B cell (primary cell): ENCODE data around the gene ZDHHC1. TPM values are rescaled to one million over a fixed set of nuclear protein-coding genes. Genes with fewer than 3 reads are reported as not detected.
A peak's percentile ranks its signal among the peaks of the same experiment; 100 is the strongest.

Source experiments
- ATAC-seq: fragments of 200-7000 bp; cut with Tn5 transposase; one replicate; pipeline ENCODE4 v1.10.0; 2021; ENCODE audit warnings: low read depth, mild to moderate bottlenecking, moderate number of reproducible peaks, moderate library complexity
- CTCF ChIA-PET: fragments of 350-600 bp; sonication (Branson Sonifier 250); formaldehyde crosslinking; loops from one replicate; lab custom pipeline; 2021; ENCODE audit warnings: antibody characterized with exemption, inconsistent platforms; lab: Charles Lee
- POLR2A ChIA-PET: fragments of 350-600 bp; sonication (Branson Sonifier 250); formaldehyde crosslinking; loops from one replicate; lab custom pipeline; 2021; ENCODE audit warnings: antibody characterized with exemption; lab: Charles Lee
- DNase-seq: peaks from one replicate; pipeline ENCODE4 v3.0.0; 2013
- H2AFZ ChIP-seq: 2 replicates; pipeline ENCODE4 v1.6.1; 2012; ENCODE audit warnings: mild to moderate bottlenecking, low read depth, low read length; ENCODE audit not compliant: insufficient read depth, poor library complexity, severe bottlenecking
- H3K27ac ChIP-seq, 2 donors: 1 replicate in 1 of 2; 2 replicates in 1 of 2; pipeline ENCODE4 v1.5.1; 2012 to 2013; ENCODE audit warnings: low read length in 2 of 2, mild to moderate bottlenecking in 2 of 2, moderate library complexity in 1 of 2
- H3K27me3 ChIP-seq, 4 experiments: fragments of 200-600 bp in 1 of 4; sonication (generic) in 1 of 4; replicated peaks in 1 of 4; 1 replicate in 2 of 4; 2 replicates in 2 of 4; pipeline versions ENCODE4 v1.6.1 to v1.7.0; 2013 to 2016; ENCODE audit warnings: low read length in 3 of 4, mild to moderate bottlenecking in 2 of 4, mixed read lengths in 1 of 4, moderate library complexity in 1 of 4; ENCODE audit not compliant: insufficient read depth in 4 of 4, control insufficient read depth in 3 of 4; ENCODE audit errors: control extremely low read depth in 1 of 4
- H3K36me3 ChIP-seq, 2 experiments: replicated peaks in 1 of 2; 1 replicate in 1 of 2; 2 replicates in 1 of 2; pipeline versions ENCODE4 v1.6.1 to v1.7.1; 2013; ENCODE audit warnings: low read length in 1 of 2; ENCODE audit not compliant: insufficient read depth in 2 of 2, control insufficient read depth in 1 of 2; ENCODE audit errors: control extremely low read depth in 1 of 2, extremely low read depth in 1 of 2
- H3K4me1 ChIP-seq, 2 donors: fragments of 200-600 bp in 1 of 2; sonication (generic) in 1 of 2; 1 replicate in 1 of 2; 2 replicates in 1 of 2; pipeline versions ENCODE4 v1.5.1 to v1.6.1; 2013 to 2017; ENCODE audit warnings: low read length in 2 of 2; ENCODE audit not compliant: control insufficient read depth in 2 of 2, insufficient read depth in 2 of 2
- H3K4me2 ChIP-seq: replicated peaks from 2 replicates; pipeline ENCODE3; 2012; ENCODE audit warnings: mild to moderate bottlenecking, low read depth, low read length; ENCODE audit not compliant: poor library complexity, severe bottlenecking
- H3K4me3 ChIP-seq, 5 experiments: fragments of 200-600 bp in 1 of 5; sonication (generic) in 1 of 5; 1 replicate in 3 of 5; 2 replicates in 2 of 5; pipeline versions ENCODE4 v1.5.1 to v1.7.0; 2011 to 2016; ENCODE audit warnings: low read length in 4 of 5, mild to moderate bottlenecking in 4 of 5, low read depth in 2 of 5, control low read depth in 1 of 5, moderate library complexity in 1 of 5; ENCODE audit not compliant: insufficient read depth in 1 of 5; ENCODE audit errors: control extremely low read depth in 1 of 5, extremely low read depth in 1 of 5
- H3K79me2 ChIP-seq: fragments of 200-600 bp; sonication (generic); one replicate; pipeline ENCODE4 v1.6.0; 2016; ENCODE audit warnings: low read length; ENCODE audit not compliant: control insufficient read depth, insufficient read depth
- H3K9ac ChIP-seq: fragments of 200-600 bp; sonication (generic); 2 replicates; pipeline ENCODE4 v1.6.1; 2017; ENCODE audit warnings: mild to moderate bottlenecking, low read length, moderate library complexity
- H3K9me3 ChIP-seq, 3 donors: one replicate each; pipeline versions ENCODE4 v1.6.1 to v1.7.1; 2013; ENCODE audit warnings: low read length in 2 of 3; ENCODE audit not compliant: control insufficient read depth in 2 of 3, insufficient read depth in 1 of 3; ENCODE audit errors: control extremely low read depth in 1 of 3
- H4K20me1 ChIP-seq: 2 replicates; pipeline ENCODE4 v1.6.0; 2012; ENCODE audit warnings: mild to moderate bottlenecking, low read length; ENCODE audit not compliant: insufficient read depth, control insufficient read depth, poor library complexity, severe bottlenecking
- H3K27ac Mint-ChIP-seq: one replicate; pipeline ENCODE4 v1.8.0; 2021; ENCODE audit warnings: mixed read lengths
- H3K27me3 Mint-ChIP-seq: one replicate; pipeline ENCODE4 v1.8.0; 2021; ENCODE audit warnings: mixed read lengths
- H3K4me1 Mint-ChIP-seq: one replicate; pipeline ENCODE4 v1.8.0; 2021; ENCODE audit warnings: mixed read lengths
- H3K4me3 Mint-ChIP-seq: one replicate; pipeline ENCODE4 v1.8.0; 2021; ENCODE audit warnings: mixed read lengths
- H3K9me3 Mint-ChIP-seq: one replicate; pipeline ENCODE4 v1.8.0; 2022; ENCODE audit warnings: mixed read lengths; ENCODE audit not compliant: insufficient read depth
- EZH2 ChIP-seq: IDR thresholded peaks from 2 replicates; pipeline ENCODE4 v1.6.1; 2012; ENCODE audit warnings: borderline replicate concordance, low read depth, mild to moderate bottlenecking, moderate library complexity, low read length; ENCODE audit not compliant: insufficient read depth, poor library complexity, severe bottlenecking
- WGBS: methylation state at CpG from one replicate; pipeline ENCODE4 v1.1.5; 2013; ENCODE audit warnings: missing lambda C conversion rate; ENCODE audit not compliant: insufficient coverage; 5-methylcytosine and 5-hydroxymethylcytosine counted together
- intact Hi-C: fragments of 100-400 bp; cut with micrococcal nuclease; formaldehyde crosslinking; loops from one replicate; pipeline ENCODE4 v1.10.0; 2022
- polyA plus RNA-seq: library from polyadenylated mRNA; depleted of rRNA; stranded (reverse); fragments of >200 nt; gene quantifications from 2 replicates; pipeline ENCODE4 v1.2.3, GENCODE V29; 2012
- total RNA-seq, 2 donors: library from RNA; stranded (reverse); fragments of 120-200 nt in 1 of 2; gene quantifications; 1 replicate in 1 of 2; 2 replicates in 1 of 2; pipeline versions ENCODE4 v1.2.3 to v1.2.4, GENCODE V29; 2013 to 2022
- TF ChIP-seq, protein P1 (sequence below): fragments of 200-600 bp; IDR thresholded peaks from one replicate; pipeline ENCODE4 v1.8.0; 2022; ENCODE audit warnings: antibody characterized with exemption, mild to moderate bottlenecking

ZDHHC1 gene
- total and polyA plus RNA-seq, 2 donors (not counting 1 experiment from before 2014, with no cell fraction given): 0.58 to 2.8 TPM

DNA sequence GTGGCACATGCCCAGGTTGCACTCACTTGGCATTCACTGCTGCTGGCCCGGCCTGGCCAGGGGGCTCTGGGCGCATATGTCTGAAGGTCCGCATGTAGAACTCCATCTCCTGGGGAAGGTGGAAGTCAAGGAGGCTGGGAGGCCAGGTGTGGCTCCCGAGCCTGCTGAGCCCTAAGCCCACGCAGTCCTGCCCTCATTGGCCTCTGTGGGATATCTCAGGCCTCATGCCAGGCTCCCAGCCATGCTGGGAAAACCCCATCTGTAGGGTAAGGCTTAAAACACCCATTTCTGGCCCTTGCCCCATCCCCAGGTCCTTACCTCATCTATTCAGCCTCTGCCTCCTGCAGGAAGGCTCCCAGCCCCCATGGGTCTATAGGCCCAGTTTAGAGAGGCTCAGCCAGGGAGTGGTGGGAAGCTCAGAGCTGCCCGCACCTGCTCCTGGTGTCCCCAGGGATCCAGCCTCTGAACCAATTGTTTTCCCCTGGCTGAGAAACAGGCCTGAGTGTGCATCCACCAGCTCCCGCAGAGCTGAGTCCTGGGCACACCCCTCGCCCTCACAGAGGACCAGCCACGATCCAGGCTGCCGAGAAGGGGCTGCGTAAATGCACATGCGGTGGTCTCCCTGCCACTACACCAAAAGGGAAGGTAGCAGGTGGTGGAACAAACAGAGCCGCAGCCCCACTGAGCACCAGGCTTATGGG, 20.7 kb downstream of the ZDHHC1 start:
- CTCF ChIA-PET: no interaction called here
- ATAC-seq: no peak
- Histone ChIP-seq H3K4me2 (peak overlapping the region; percentile 85), H3K9ac (no peak overlapping the region), H3K27ac (no peak overlapping the region), H2AFZ (no peak overlapping the region), H3K27me3 (peaks cover 0 to 55% (median 31%) of the 10 kb centered on the region in 4 experiments), H3K36me3 (no peaks in the 10 kb centered on the region), H3K4me3 (no peak overlapping the region), H3K79me2 (no peaks in the 10 kb centered on the region), H3K9me3 (peaks cover 0 to 18% (median 0%) of the 10 kb centered on the region in 3 donors), H4K20me1 (no peaks in the 10 kb centered on the region), H3K4me1 (peaks cover 32 to 36% of the 10 kb centered on the region in 2 donors)
- no peak for DNase-seq
- Mint-ChIP-seq H3K9me3 (no peaks in the 10 kb centered on the region), H3K27ac (no peak overlapping the region), H3K4me3 (peak overlapping the region; percentile 52), H3K27me3 (peaks cover 28% of the 10 kb centered on the region), H3K4me1 (peaks cover 21% of the 10 kb centered on the region)
- 89% methylated on average over 13 of the region's 13 CpGs for WGBS
- intact Hi-C loops: loop anchor here (2.0 to 10.0 kb wide), 2 partner anchors 21 to 51 kb away; partner anchors contain the start of gene ZDHHC1
- POLR2A ChIA-PET: no interaction called here
- TF ChIP-seq EZH2: no peak
- TF ChIP-seq, protein P1, sequence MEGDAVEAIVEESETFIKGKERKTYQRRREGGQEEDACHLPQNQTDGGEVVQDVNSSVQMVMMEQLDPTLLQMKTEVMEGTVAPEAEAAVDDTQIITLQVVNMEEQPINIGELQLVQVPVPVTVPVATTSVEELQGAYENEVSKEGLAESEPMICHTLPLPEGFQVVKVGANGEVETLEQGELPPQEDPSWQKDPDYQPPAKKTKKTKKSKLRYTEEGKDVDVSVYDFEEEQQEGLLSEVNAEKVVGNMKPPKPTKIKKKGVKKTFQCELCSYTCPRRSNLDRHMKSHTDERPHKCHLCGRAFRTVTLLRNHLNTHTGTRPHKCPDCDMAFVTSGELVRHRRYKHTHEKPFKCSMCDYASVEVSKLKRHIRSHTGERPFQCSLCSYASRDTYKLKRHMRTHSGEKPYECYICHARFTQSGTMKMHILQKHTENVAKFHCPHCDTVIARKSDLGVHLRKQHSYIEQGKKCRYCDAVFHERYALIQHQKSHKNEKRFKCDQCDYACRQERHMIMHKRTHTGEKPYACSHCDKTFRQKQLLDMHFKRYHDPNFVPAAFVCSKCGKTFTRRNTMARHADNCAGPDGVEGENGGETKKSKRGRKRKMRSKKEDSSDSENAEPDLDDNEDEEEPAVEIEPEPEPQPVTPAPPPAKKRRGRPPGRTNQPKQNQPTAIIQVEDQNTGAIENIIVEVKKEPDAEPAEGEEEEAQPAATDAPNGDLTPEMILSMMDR: no peak

DNA sequence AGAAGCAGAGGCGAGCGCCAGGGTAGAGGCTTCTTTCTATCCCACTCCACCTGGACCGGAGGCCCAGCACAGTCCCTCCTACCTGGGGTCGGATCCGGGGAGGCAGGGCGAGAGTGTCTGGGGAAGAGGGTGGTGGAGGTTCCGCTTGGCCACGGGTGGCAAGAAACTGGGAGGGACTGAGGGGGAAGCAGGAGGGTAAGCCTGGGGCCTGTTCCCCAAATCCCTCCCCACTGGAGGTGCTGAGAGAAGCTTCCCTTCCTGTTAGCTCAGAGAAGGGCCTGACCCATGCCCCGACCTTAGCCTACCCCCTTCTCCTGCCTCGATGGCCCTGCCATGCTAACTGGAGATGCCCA, 21.2 kb downstream of the ZDHHC1 start:
- H3K4me2 ChIP-seq: peak overlapping the region; percentile 85
- peaks cover 25% of the 10 kb centered on the region for H3K4me1 Mint-ChIP-seq
- peaks cover 0 to 18% (median 0%) of the 10 kb centered on the region in 3 donors for H3K9me3 ChIP-seq
- no peaks in the 10 kb centered on the region for H3K36me3 ChIP-seq
- WGBS: 74% methylated on average over 6 of the region's 10 CpGs
- no peaks in the 10 kb centered on the region for H3K9me3 Mint-ChIP-seq
- CTCF ChIA-PET: interaction anchor here (1.2 kb wide), 1 partner anchor 134 kb away, joined by 5 read pairs; no protein-coding TSS in a partner anchor
- peaks cover 28% of the 10 kb centered on the region for H3K27me3 Mint-ChIP-seq
- no peaks in the 10 kb centered on the region for H4K20me1 ChIP-seq
- H3K4me3 Mint-ChIP-seq: peak overlapping the region; percentile 52
- H3K4me1 ChIP-seq: peaks cover 35 to 41% of the 10 kb centered on the region in 2 donors
- H3K27ac Mint-ChIP-seq: no peak overlapping the region
- ATAC-seq: no peak
- peak overlapping the region; percentile 73 for H2AFZ ChIP-seq
- no peaks in the 10 kb centered on the region for H3K79me2 ChIP-seq
- no peak for TF ChIP-seq EZH2
- TF ChIP-seq, protein P1: no peak
- H3K4me3 ChIP-seq: peak overlapping the region in 2 of 5 experiments; percentile 8 to 39
- intact Hi-C loops: loop anchor here (2.0 to 10.0 kb wide), 2 partner anchors 22 to 50 kb away; partner anchors contain the start of gene ZDHHC1
- DNase-seq: no peak
- H3K27me3 ChIP-seq: peaks cover 0 to 55% (median 31%) of the 10 kb centered on the region in 4 experiments
- H3K27ac ChIP-seq: no peak overlapping the region
- POLR2A ChIA-PET: no interaction called here
- peak overlapping the region; percentile 45 for H3K9ac ChIP-seq
